Lung (tissue), 12 donors: ENCODE results near the gene ARHGAP8. TPM values are rescaled to one million over a fixed set of nuclear protein-coding genes. Genes with fewer than 3 reads are reported as not detected.

Experiments used
- ATAC-seq: fragments of 200-7000 bp; cut with Tn5 transposase; one replicate; pipeline ENCODE4 v1.9.1; 2020; ENCODE audit warnings: moderate number of reproducible peaks; ENCODE audit not compliant: insufficient read depth, low FRiP score
- DNase-seq, 3 donors: peaks; one replicate each; pipeline ENCODE4 v3.0.0-alpha.2; 2013 to 2017
- H3K27ac ChIP-seq, 2 donors: one replicate each; pipeline ENCODE4 v1.5.1; 2013; ENCODE audit warnings: mild to moderate bottlenecking in 2 of 2, moderate library complexity in 2 of 2, control low read depth in 1 of 2, inconsistent platforms in 1 of 2, low read depth in 1 of 2, low read length in 1 of 2
- H3K27me3 ChIP-seq, 3 donors: one replicate each; pipeline ENCODE4 v1.5.1; 2013; ENCODE audit warnings: low read length in 2 of 3; ENCODE audit not compliant: control insufficient read depth in 3 of 3, insufficient read depth in 3 of 3
- H3K36me3 ChIP-seq, 4 donors: one replicate each; pipeline ENCODE4 v1.5.1; 2013; ENCODE audit warnings: low read length in 4 of 4, mild to moderate bottlenecking in 1 of 4, moderate library complexity in 1 of 4; ENCODE audit not compliant: control insufficient read depth in 4 of 4, insufficient read depth in 4 of 4
- H3K4me1 ChIP-seq, 5 donors: one replicate each; pipeline ENCODE4 v1.5.1; 2013; ENCODE audit warnings: low read length in 5 of 5, mild to moderate bottlenecking in 2 of 5, moderate library complexity in 1 of 5; ENCODE audit not compliant: control insufficient read depth in 5 of 5, insufficient read depth in 5 of 5
- H3K4me3 ChIP-seq: one replicate; pipeline ENCODE4 v1.5.1; 2013; ENCODE audit warnings: mild to moderate bottlenecking, control low read depth, moderate library complexity
- H3K9ac ChIP-seq, 2 donors: one replicate each; pipeline ENCODE4 v1.5.1; 2013; ENCODE audit warnings: low read length in 2 of 2, control low read depth in 1 of 2; ENCODE audit not compliant: insufficient read depth in 1 of 2
- H3K9me3 ChIP-seq, 4 donors: one replicate each; pipeline ENCODE4 v1.5.1; 2013; ENCODE audit warnings: low read length in 3 of 4, mild to moderate bottlenecking in 1 of 4, moderate library complexity in 1 of 4; ENCODE audit not compliant: control insufficient read depth in 4 of 4, insufficient read depth in 3 of 4
- CTCF ChIP-seq: IDR thresholded peaks from 2 replicates; pipeline ENCODE4 v1.5.1; 2012; ENCODE audit warnings: mild to moderate bottlenecking; ENCODE audit errors: control extremely low read depth, extremely low read depth
- WGBS, 2 donors: extraction: QIAGEN DNeasy Blood & Tissue Kit; methylation state at CpG; one replicate each; pipeline ENCODE4 v1.1.7; 2013; 5-methylcytosine and 5-hydroxymethylcytosine counted together
- polyA plus RNA-seq, 2 donors: library from polyadenylated mRNA; stranded (reverse); fragments of 200-250 nt; gene quantifications; one replicate each; pipeline ENCODE4 v1.2.1, GENCODE V29; 2013
- total RNA-seq, 2 donors: library from RNA; depleted of rRNA in 1 of 2; stranded (reverse); fragments of >200 nt in 1 of 2; gene quantifications; one replicate each; pipeline ENCODE4 v1.2.1, GENCODE V29; 2014 to 2021
- donor health status: control.
- donor health status: control.
- donor health status: Bipolar disorder and iron deficiency.
- donor health status: healthy.
- donor health status: DM: yes; HTN: yes; CAD: no.

The ARHGAP8 gene
- total and polyA plus RNA-seq, 4 donors = 6.8 to 21.6 (median 16.5) TPM

GRCh38 chr22:44809456-44809855, 57.1 kb downstream of the ARHGAP8 start:
- Histone ChIP-seq H3K9me3 (peaks cover 0 to 3% (median 0%) of the 10 kb centered on the region in 4 donors), H3K27ac (no peak overlapping the region), H3K27me3 (no peaks in the 10 kb centered on the region), H3K4me1 (no peaks in the 10 kb centered on the region), H3K9ac (no peak overlapping the region), H3K4me3 (no peak overlapping the region), H3K36me3 (no peaks in the 10 kb centered on the region)
- TF ChIP-seq CTCF = no peak
- DNase-seq = no peak
- 90 to 91% methylated on average over 11 of the region's 11 CpGs for WGBS, 2 donors
- no peak for ATAC-seq

- H3K27ac ChIP-seq = no peak overlapping the region
- no peak overlapping the region for H3K4me3 ChIP-seq
- no peaks in the 10 kb centered on the region for H3K4me1 ChIP-seq
- no peaks in the 10 kb centered on the region for H3K36me3 ChIP-seq
- ATAC-seq = no peak
- H3K9ac ChIP-seq = no peak overlapping the region
- no peaks in the 10 kb centered on the region for H3K27me3 ChIP-seq
- DNase-seq = no peak
- no peak for TF ChIP-seq CTCF
- WGBS, 2 donors = 91 to 93% methylated on average over 13 of the region's 13 CpGs
- peaks cover 0 to 3% (median 0%) of the 10 kb centered on the region in 4 donors for H3K9me3 ChIP-seq
Measured at GRCh38 chr22:44811141-44811540, 58.8 kb downstream of the ARHGAP8 start.

GRCh38 chr22:44813416-44813815, 61.0 kb downstream of the ARHGAP8 start:
- Histone ChIP-seq H3K9ac (no peak overlapping the region), H3K36me3 (no peaks in the 10 kb centered on the region), H3K4me3 (no peak overlapping the region), H3K4me1 (no peaks in the 10 kb centered on the region), H3K27ac (no peak overlapping the region), H3K27me3 (no peaks in the 10 kb centered on the region), H3K9me3 (peaks cover 0 to 3% (median 0%) of the 10 kb centered on the region in 4 donors)
- TF ChIP-seq CTCF = no peak
- 52 to 98% methylated on average over 2 of the region's 2 CpGs for WGBS, 2 donors
- DNase-seq = no peak
- ATAC-seq = no peak
